Smooth muscle cell (in vitro differentiated cells): ENCODE data around the gene SRGAP3. TPM values are rescaled to one million over a fixed set of nuclear protein-coding genes. Genes with fewer than 3 reads are reported as not detected.

ENCODE experiments used
- DNase-seq: peaks from one replicate; lab custom pipeline; 2025; ENCODE audit not compliant: unreplicated experiment; lab: John Stamatoyannopoulos, UW
- H2AFZ ChIP-seq: fragments of 200-600 bp; sonication (generic); 2 replicates; pipeline ENCODE4 v1.6.0; 2016; ENCODE audit warnings: antibody characterized with exemption, low read depth, mild to moderate bottlenecking
- H3F3A ChIP-seq: fragments of 200-600 bp; sonication (generic); 2 replicates; pipeline ENCODE4 v1.6.0; 2017; ENCODE audit warnings: antibody characterized with exemption, low read depth
- H3K27ac ChIP-seq: fragments of 200-600 bp; sonication (generic); 2 replicates; pipeline ENCODE4 v1.5.1; 2016; ENCODE audit warnings: low read depth, mild to moderate bottlenecking
- H3K27me3 ChIP-seq: fragments of 200-600 bp; sonication (generic); 2 replicates; pipeline ENCODE4 v1.6.1; 2016; ENCODE audit warnings: low read depth, mild to moderate bottlenecking
- H3K36me3 ChIP-seq: fragments of 200-600 bp; sonication (generic); 2 replicates; pipeline ENCODE4 v1.5.1; 2016; ENCODE audit warnings: low read depth
- H3K4me1 ChIP-seq: fragments of 200-600 bp; sonication (generic); 2 replicates; pipeline ENCODE4 v1.5.1; 2016; ENCODE audit warnings: low read depth
- H3K4me2 ChIP-seq: fragments of 200-600 bp; sonication (generic); 2 replicates; pipeline ENCODE4 v1.6.0; 2016; ENCODE audit warnings: mild to moderate bottlenecking
- H3K4me3 ChIP-seq: fragments of 200-600 bp; sonication (generic); 2 replicates; pipeline ENCODE4 v1.5.1; 2016; ENCODE audit warnings: mild to moderate bottlenecking
- H3K79me2 ChIP-seq: fragments of 200-600 bp; sonication (generic); 2 replicates; pipeline ENCODE4 v1.6.0; 2016; ENCODE audit warnings: low read depth, mild to moderate bottlenecking
- H3K9ac ChIP-seq: fragments of 200-600 bp; sonication (generic); 2 replicates; pipeline ENCODE4 v1.6.0; 2016; ENCODE audit warnings: low read depth
- H3K9me3 ChIP-seq: fragments of 200-600 bp; sonication (generic); replicated peaks from 2 replicates; pipeline ENCODE4 v1.5.1; 2016; ENCODE audit warnings: low read depth
- H4K20me1 ChIP-seq: fragments of 200-600 bp; sonication (generic); 2 replicates; pipeline ENCODE4 v1.6.0; 2016; ENCODE audit warnings: low read depth
- WGBS: methylation state at CpG from one replicate; pipeline ENCODE4 v1.1.7; 2016; ENCODE audit warnings: low lambda C conversion rate; 5-methylcytosine and 5-hydroxymethylcytosine counted together
- polyA plus RNA-seq: library from polyadenylated mRNA; unstranded; fragments of >200 nt; fragmentation: Nextera tagmentation; extraction: Ambion mirVana; gene quantifications from 2 replicates; pipeline ENCODE4 v1.2.1, GENCODE V29; 2016
- total RNA-seq: library from RNA; depleted of rRNA; stranded (reverse); fragments of >200 nt; gene quantifications from 2 replicates; pipeline ENCODE4 v1.2.3, GENCODE V29; 2014
- TF ChIP-seq, protein P1 (sequence below): fragments of 200-600 bp; sonication (generic); IDR thresholded peaks from 2 replicates; pipeline ENCODE4 v1.5.1; 2017; ENCODE audit warnings: borderline replicate concordance, mild to moderate bottlenecking, antibody characterized with exemption; ENCODE audit not compliant: insufficient read depth, poor library complexity, severe bottlenecking

Gene SRGAP3
- total and polyA plus RNA-seq, 2 experiments from 2014 or later, result 1.5 to 3.1 TPM

DNA sequence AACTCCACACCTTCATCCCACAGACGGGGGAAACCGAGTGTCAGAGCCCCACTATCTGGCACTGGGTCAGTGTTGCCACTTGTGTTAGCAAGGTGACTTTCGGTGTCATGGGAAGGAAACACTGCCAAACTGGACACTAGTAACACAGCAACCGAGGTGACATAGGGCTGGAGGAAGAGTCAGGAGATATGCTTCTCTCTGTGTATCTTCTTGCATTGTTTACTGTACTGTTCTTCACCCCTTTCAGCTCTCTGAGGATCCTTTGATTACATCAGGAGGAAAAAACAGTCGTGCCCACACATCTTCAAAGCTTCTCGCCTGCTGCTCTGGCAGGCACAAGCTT is 176.8 kb downstream of the SRGAP3 start:
- no peak overlapping the region for H3K4me2 ChIP-seq
- no peak for DNase-seq
- H3K27me3 ChIP-seq, result no peaks in the 10 kb centered on the region
- peaks cover 7% of the 10 kb centered on the region for H3K4me1 ChIP-seq
- no peaks in the 10 kb centered on the region for H3F3A ChIP-seq
- no peaks in the 10 kb centered on the region for H3K79me2 ChIP-seq
- TF ChIP-seq, protein P1, sequence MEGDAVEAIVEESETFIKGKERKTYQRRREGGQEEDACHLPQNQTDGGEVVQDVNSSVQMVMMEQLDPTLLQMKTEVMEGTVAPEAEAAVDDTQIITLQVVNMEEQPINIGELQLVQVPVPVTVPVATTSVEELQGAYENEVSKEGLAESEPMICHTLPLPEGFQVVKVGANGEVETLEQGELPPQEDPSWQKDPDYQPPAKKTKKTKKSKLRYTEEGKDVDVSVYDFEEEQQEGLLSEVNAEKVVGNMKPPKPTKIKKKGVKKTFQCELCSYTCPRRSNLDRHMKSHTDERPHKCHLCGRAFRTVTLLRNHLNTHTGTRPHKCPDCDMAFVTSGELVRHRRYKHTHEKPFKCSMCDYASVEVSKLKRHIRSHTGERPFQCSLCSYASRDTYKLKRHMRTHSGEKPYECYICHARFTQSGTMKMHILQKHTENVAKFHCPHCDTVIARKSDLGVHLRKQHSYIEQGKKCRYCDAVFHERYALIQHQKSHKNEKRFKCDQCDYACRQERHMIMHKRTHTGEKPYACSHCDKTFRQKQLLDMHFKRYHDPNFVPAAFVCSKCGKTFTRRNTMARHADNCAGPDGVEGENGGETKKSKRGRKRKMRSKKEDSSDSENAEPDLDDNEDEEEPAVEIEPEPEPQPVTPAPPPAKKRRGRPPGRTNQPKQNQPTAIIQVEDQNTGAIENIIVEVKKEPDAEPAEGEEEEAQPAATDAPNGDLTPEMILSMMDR, result no peak
- H3K4me3 ChIP-seq, result no peak overlapping the region
- H2AFZ ChIP-seq, result no peak overlapping the region
- WGBS, result 89% methylated on average over 6 of the region's 6 CpGs
- H3K27ac ChIP-seq, result no peak overlapping the region
- H3K36me3 ChIP-seq, result no peaks in the 10 kb centered on the region
- no peak overlapping the region for H3K9ac ChIP-seq
- H3K9me3 ChIP-seq, result no peaks in the 10 kb centered on the region
- no peaks in the 10 kb centered on the region for H4K20me1 ChIP-seq

DNA sequence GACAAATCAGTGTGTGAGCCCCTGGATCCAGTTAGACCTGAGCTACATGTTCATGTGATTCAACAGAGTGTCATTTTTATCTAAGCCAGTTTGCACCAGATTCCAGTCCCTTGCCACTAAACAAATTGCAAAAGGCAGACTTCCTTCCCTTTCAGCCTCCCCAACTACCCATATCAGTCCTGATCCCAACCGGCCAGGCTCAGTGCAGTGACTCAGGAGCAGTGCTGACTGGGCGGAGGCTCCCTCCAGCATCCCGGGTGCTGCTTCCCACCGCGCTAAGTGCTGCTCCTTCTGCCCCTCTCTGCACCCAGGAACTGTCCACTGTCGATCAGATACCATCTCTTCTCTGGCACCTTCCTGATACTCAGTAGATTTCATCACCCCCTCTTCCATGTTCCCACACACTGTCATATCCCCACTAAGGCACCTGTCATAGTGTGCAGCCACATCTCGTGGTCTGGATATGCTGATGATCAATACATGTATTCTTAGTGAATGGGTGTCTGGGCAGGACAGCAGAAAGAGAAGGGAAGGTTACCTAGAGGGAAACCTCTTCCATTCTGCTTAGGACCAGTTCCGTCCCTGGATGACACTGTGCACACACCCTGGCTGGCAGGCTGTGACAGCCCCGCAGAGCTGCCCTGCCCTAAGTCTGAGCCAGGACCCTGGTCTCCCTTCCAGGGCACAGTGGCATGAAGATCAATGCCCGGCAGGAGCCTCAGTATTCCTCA is 177.3 kb downstream of the SRGAP3 start:
- Histone ChIP-seq H3K9me3 (no peaks in the 10 kb centered on the region), H3K79me2 (no peaks in the 10 kb centered on the region), H3F3A (no peaks in the 10 kb centered on the region), H3K9ac (no peak overlapping the region), H3K4me1 (peaks cover 3% of the 10 kb centered on the region), H3K27ac (no peak overlapping the region), H3K27me3 (no peaks in the 10 kb centered on the region), H4K20me1 (no peaks in the 10 kb centered on the region), H3K4me3 (no peak overlapping the region), H3K36me3 (no peaks in the 10 kb centered on the region), H2AFZ (no peak overlapping the region), H3K4me2 (no peak overlapping the region)
- TF ChIP-seq, protein P1, result no peak
- DNase-seq, result no peak
- WGBS, result 83% methylated on average over 10 of the region's 10 CpGs

DNA sequence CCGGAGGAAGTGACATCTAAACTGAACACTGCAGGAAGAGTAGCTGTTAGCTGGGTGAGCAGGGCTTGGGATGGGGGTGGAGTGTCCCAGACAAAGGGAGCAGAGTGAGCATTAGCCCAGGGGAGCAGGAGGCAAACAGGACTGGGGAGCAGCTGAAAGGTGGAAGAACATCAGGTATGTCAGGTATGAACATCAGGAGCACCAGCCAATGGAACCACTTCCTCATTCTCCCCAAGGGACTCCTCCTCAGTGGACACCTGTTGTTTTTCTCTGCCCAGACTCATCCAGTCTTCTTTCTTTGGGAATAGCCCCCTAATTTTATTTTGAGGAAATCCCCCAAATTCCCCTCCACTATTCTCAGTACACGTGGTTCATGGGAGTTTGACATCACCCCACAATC is 178.5 kb downstream of the SRGAP3 start:
- Histone ChIP-seq H3F3A (no peaks in the 10 kb centered on the region), H3K79me2 (no peaks in the 10 kb centered on the region), H2AFZ (no peak overlapping the region), H4K20me1 (no peaks in the 10 kb centered on the region), H3K9me3 (no peaks in the 10 kb centered on the region), H3K27me3 (no peaks in the 10 kb centered on the region), H3K4me2 (no peak overlapping the region), H3K9ac (no peak overlapping the region), H3K27ac (no peak overlapping the region), H3K36me3 (no peaks in the 10 kb centered on the region), H3K4me3 (no peak overlapping the region), H3K4me1 (no peaks in the 10 kb centered on the region)
- TF ChIP-seq, protein P1, result no peak
- no peak for DNase-seq
- 74% methylated on average over 2 of the region's 2 CpGs for WGBS

DNA sequence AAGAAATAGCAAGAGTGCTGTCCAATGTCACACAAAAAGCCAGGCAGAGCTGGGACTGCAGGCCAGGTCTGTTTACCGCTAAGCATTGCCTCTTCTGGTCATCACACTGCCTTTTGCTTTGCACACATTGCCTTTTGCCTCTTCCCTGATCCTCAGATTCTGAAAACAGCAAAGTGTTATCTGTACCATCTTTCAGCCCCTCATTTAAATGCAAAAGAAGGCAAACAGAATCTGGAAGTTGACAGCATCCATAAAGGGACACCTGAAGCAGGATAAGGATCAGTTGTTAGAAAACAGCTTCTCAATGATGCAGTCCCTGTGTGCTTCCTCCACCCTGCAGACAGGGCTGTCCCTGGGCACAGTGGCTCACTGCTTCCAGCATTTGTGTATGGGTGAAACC is 179.5 kb downstream of the SRGAP3 start:
- 71% methylated on average over 1 of the region's 1 CpG for WGBS
- TF ChIP-seq, protein P1, result no peak
- H3K4me2 ChIP-seq, result no peak overlapping the region

More for the DNA sequence above, 179.5 kb downstream of the SRGAP3 start:
- Histone ChIP-seq H2AFZ (no peak overlapping the region), H4K20me1 (no peaks in the 10 kb centered on the region), H3F3A (no peaks in the 10 kb centered on the region), H3K79me2 (no peaks in the 10 kb centered on the region), H3K9ac (no peak overlapping the region), H3K36me3 (no peaks in the 10 kb centered on the region), H3K9me3 (no peaks in the 10 kb centered on the region), H3K27me3 (no peaks in the 10 kb centered on the region), H3K27ac (no peak overlapping the region), H3K4me3 (no peak overlapping the region), H3K4me1 (no peaks in the 10 kb centered on the region)
- DNase-seq, result no peak
